ENCODE measurements around the gene MATR3.
A peak's percentile ranks its signal among the peaks of the same experiment; 100 is the strongest.
"Not testable (repeated sequence)": the region's sequence is repeated elsewhere in the genome, so short reads cannot be mapped to it uniquely, and the experiment has no call there.

The MATR3 gene

DNA sequence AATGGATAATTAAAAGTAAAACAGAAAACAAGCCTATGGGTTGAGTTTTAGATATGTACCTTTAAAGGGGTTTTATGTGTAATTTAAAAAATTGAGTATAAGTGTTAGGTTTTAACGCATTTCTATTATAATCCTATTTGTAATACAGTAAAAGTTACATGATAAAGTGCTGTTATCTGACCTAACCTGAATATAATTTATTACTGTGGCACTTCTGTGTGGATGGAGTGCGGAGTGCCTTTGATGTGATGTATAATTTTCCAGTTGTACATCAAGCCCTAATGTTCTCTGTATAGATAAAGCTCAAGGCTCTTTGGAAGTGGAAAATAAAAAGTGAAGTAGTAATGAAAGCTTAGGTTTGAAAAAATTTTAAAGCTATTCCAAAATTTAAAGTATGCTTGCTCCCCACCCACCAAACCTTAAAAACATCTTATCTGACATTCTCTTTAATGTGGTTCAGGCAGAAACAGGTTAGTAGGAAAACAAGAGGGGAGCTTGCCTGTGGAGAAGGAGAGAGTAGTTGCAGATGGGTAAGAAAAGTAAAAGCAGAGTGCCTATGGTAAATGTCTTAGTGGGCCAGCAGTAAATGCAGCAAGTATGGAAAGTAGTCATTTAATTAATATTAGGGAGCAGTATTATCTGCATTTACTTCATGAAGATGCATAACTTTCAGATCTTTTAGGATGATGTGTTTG lies 4.0 kb downstream of the MATR3 start:
- no peak for DNase-seq

DNA sequence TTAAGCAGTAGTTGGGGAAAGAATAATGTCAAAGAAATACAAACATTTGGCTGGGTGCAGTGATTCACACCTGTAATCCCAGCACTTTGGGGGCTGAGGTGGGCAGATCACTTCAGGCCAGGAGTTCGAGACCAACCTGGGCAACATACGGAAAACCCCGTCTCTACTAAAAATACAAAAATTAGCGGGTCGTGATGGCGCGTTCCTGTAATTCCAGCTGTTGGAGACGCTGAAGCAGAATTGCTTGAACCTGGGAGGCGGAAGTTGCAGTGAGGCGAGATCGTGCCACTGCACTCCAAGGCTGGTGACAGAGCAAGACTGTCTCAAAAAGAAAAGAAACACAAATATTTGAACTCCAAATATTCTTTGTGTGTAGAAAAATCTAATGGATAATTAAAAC lies 4.7 kb downstream of the MATR3 start:
- no peak for DNase-seq

DNA sequence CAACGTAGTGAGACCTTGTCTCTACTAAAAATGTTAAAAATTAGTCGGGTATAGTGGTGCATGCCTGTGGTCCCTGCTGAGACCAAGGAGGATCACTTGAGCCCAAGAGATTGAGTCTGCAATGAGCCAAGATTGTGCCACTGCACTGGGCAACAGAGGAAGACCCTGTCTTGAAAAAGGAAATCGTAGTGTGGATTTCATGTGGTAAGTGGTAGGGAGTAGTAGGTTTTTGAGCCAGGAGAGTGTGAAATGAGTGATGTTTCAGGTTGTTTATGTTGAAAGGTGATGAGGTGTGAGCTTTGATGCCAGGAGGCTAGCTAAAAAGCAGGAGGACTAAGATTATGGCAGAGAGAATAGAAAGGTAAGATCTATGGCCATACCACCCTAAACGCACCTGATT lies 5.9 kb downstream of the MATR3 start:
- no peak for DNase-seq

DNA sequence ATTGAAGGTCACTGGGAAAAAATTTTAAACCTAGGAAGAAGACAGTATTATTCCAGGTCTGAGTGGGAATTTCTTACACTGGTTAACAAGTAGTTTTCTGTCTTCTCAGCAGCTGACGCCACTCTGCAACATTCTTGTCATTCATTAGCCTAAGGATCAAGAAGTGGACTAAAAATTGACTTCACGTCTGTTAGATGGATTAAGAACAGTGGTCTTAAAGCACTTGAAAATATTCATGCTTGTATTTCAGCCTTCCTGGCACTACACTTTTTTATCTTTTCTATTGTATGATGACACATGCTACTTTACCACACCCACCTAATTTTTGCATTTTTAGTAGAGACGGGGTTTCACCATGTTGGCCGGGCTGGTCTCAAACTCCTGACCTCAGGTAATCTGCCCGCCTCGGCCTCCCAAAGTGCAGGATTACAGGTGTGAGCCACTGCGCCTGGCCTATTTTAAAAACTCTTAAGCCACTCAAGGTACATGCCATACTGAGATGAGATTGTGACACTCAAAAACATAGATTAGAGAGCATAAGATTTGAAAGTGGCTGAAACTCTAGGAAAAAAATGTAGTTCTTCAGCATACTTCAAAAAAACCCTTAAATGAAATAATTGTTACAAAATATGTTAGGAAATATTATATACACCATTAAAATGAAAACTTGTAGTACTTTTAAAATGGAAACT lies 8.4 kb downstream of the MATR3 start:
- DNase-seq, result no peak

DNA sequence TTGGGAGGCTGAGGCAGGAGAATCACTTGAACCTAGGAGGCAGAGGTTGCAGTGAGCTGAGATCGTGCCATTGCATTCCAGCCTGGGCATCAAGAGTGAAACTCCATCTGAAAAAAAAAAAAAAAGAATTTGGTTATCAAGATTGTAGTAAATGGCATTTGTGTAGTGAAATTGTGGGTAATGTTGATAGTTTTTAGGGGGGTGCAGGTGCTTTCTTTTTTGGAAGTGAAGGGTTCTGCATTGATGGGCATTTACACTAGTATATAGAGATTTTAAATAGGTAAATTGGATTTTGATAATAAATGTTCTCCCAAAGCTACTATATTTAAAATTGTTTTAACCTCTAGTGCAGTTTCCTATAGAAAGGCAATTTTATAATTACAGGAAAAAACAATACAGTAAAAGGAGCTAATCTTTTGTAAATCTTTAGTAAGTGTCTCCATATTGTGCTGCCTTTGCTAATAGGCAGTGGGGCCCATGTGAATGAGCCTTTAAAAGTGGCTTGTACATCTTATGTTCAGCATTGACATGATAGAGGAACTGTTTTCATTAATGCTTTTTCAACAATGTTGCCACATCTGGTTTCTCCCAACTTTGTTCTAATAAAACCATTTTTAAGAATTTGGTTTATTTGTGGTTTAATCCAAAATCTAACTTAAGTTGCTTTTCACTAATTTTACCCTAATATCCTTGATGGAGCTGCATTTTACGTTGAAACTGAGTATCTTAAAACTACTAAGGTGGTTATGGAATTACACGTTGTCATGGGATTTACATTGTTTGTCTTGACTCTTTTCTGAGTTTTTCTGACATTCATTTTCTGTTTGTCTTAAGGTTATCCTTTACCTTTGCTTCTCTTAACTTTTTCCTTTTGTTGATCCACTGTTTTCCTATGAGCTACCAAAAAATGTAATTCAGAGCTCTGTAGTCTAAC lies 11.1 kb downstream of the MATR3 start:
- DNase-seq, result no peak

DNA sequence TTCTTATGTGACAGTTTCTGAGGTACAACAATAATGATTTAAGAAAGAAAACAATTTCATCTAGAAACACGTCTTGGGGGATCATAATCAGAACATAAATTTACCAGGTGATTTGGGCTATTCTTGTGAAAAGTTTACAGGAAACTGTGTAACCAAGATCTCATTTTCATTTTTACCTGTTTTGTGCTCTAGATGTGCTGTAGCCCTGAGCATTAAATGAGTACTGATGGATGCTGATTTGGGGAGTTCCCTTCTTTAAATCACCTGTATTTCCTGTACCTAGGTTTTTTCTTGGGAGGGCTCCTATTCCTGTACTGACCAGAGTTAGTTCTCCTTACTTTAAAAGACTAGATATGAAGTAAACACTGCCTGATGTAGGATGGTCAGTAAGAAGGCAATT lies 12.7 kb downstream of the MATR3 start:
- no peak for DNase-seq

DNA sequence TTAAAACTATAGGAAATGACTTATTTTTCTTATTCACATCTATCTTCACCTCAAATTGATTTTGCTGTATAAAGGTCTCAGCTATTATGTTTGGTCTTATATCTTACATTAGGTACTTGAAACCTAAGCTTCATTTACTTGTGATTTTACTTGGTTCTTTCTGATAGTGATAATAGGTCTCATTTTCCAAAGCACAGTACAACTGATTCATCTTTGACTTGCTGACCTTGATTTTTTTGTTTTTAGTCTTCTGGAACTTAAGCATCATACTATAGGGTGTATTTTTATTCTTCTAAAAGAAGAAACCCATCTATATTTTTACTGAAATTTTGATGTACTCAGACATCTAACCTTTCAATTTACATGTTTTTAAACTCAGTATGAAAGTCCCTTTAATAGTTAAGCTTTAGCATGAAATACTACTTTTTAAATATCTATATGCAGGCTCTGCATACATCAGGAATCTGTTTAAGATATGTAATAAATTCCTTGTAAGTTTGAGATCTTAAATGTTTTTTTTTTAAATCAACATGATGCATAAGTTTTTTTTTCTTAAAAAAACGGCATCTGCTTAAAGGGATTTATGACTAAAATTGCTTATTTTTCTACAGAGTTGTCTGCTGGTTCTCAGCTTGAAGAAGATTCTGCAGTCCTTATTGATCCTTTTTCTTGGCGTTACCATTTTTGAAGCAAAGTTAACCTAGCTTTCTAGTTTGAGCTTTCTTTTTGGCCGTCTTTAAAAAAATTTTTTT lies 13.3 kb downstream of the MATR3 start:
- DNase-seq, result peak; percentile 20

DNA sequence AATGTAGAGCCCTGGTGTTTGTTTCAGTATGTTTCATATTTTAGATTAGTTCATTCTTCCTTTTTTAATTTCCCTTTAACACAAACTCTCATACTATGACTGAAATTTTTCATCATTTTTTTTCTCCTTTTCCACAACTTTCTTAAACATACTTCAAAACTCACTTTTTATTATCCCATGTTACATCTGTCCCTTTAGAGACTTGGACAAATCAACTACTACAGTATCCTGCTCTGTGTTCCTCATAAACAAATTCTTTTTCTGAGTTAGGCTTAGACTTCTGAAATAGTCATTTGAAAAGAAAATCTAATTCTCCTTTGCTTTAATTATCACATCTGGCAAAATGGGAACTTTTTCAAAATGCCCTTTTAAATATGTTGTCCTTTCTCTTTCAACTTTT lies 15.3 kb downstream of the MATR3 start:
- no peak for DNase-seq

DNA sequence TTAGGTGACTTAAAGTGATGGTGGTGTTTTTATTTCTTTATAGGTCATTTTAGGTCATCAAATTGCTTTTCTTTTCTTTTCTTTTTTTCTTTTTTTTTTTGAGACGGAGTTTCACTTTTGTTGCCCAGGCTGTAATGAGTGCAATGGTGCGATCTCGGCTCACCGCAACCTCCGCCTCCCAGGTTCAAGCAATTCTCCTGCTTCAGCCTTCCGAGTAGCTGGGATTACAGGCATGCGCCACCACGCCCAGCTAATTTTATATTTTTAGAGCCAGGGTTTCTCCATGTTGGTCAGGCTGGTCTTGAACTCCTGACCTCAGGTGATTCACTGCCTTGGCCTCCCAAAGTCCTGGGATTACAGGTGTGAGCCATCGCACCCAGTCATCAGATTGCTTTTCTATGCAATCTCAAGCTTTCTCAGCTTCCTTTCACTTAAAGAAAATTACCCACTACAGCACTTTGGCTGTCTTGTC lies 17.2 kb downstream of the MATR3 start:
- DNase-seq, result not testable (repeated sequence)

DNA sequence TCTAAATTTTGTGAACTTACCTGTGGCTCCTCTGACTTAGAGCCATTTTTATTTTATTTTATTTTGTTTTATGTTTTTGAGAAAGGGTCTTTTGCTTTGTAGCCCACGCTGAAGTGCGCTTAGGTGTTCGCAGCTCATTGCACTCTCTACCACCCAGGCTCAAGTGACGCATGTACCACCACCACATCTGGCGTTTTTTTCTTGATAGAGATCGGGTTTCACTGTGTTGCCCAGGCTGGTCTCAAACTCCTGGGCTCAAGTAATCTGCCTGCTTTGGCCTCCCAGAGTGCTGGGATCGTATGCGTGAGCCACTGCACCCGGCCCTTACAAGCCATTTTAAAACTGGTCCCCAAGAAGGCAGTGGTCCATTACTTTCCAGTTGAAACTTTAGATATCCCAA lies 18.5 kb downstream of the MATR3 start:
- DNase-seq, result no peak

DNA sequence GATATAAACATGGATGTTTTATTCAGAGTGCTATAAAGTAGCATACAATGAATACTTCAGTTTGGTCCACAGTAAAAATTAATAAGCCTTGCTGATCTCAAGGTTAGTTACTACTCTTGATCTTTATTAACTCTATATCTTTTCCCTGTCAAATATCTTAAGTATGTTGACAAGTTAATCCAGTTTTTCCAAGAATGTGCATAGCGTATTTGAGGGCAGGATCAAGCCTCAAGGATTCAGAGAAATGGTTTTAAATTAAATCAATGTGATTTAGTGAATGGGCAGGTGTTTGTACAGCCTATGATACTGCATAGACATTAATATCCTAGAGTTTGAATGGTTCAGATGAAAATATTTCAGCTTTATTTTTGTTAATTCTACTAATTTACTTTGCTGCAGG lies 20.7 kb downstream of the MATR3 start:
- no peak for DNase-seq

DNA sequence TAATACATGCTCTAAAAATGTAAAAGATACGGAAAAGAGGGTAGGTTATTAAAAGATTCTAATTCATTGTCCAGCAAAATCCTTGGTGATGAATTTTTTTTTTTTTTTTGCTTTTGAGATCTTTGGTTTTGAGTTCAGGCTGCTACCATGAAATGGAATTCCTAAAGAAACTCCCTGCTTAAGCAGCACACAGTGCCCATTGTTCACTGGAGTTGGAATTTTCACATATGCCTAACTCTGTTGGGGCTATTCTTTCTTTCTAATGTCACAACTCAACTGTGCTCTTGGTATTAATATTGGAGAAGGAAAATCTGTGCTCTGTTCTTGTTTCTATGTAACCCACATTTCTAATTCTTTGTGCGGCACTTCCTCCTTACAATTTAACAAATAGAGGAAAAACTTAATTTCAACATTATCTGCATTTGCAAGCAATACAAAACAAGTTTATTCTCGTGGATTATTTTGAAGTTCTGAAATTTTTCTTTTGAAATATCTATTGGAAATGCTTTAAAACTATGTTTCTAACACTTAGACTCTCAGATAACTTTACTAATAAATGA lies 21.6 kb downstream of the MATR3 start:
- DNase-seq, result no peak

DNA sequence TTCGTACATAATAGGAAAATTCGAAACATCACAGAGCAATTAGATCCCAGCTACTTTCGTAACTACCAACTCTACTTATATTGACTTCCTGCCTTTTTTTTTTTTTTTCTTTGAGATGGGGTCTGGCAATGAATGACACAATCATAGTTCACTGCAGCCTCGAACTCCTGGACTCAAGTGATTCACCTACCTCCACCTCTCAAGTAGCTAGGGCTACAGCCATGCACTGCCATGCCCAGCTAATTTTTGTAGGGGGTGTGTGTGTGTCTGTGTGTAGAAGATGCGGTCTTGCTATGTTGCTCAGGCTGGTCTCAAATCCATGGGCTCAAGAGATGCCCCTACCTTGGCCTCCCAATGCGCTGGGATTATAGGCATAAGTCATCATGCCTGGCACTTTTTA lies 42.3 kb downstream of the MATR3 start:
- no peak for DNase-seq

DNA sequence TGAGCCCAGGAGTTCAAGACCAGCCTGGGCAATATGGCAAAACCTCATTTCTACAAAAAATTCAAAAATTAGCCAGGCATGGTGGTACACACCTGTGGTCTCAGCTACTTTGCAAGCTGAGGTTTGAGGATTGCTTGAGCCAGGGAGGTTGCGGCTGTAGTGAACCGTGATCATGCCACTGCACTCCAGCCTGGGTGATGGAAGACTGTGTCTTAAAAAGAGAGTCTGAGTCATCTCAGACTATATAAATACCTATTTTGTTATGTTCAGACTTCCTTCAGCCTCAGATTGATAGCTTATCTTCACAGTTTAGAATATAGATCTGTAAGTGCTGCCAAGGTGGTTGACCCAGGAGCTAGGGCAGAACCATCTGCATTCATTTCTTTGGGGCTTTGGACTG lies 46.5 kb downstream of the MATR3 start:
- DNase-seq, result no peak

DNA sequence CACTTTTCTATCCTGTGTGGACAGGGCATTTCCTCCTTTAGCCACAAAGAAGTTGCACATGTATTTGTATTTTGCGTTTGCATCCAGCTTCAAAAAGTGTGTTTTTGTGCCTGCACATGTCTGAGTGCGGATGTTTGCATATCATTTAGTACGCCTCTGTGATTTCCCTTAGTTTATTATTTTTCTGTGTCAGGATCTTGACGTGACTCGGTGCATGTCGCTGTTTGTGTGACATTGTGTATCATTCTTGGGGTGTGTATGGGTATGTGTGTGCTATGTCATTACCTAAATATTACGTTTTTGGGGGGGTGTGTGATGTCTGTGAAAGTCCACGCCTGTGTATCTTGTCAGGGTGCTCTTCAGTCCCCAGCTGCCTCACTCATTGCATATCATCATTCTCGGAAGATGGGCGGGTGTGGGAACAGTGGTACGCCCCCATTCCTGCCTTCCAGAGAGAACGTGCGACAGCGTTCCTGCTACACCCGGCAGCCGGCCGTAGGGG lies 47.7 kb downstream of the MATR3 start:
- no peak for DNase-seq

DNA sequence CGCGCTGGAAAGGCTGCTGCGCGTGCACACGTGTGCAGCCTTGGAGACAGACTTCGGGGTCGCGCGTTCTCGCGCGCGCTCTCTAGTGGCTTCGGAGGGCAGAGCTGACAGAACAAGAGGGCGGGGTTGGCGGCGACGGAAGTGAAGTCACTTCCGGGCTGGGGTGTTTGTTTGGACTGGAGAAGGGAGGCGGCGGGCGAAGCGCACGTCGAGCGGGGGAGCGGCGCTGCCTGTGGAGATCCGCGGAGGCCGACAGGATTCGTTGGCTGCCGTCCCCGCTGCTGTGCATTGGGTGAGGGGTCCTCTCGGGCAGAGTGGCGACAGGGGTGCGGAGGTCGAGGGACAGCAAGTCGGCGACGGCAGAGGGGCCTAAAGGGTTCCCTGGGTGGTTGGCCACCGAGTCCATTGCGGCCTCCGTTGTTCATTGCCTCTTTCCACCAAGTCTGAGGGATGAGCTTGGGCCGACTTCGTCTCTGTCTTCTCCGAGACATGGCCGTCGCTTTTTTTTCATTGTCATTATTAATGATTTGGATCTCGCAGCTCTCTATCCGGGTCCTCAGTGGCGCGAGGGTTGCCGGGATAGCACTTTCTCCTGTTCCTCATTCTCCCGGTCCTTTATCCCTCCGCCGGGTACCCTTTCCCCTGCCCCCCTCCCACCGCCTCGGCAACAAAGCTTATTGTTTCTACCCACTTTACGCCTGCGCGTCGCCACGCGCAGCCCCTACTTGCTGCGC lies 48.3 kb downstream of the MATR3 start, which contains the start of gene PAIP2:
Gene PAIP2, plus strand, starts transcription at position 166 of the 734 bp plus-strand sequence. CDS start 21,931 bp downstream, outside the sequence.
- peak; percentile 98 for DNase-seq

DNA sequence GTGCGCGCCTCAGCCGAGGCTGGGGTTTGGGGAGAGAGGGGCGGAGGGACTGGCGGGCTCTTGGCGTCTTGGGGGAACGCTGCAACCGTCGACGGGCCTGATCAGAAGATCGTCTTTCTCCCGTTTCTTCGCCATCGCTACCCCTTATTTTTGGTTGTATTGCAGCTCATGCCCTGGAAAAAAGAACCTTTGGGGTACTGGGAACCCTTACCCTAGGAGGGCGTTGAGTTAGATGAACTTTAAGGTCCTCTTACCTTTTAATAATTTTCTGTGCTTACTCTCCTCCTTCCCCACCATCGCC lies 48.8 kb downstream of the MATR3 start:
- no peak for DNase-seq

DNA sequence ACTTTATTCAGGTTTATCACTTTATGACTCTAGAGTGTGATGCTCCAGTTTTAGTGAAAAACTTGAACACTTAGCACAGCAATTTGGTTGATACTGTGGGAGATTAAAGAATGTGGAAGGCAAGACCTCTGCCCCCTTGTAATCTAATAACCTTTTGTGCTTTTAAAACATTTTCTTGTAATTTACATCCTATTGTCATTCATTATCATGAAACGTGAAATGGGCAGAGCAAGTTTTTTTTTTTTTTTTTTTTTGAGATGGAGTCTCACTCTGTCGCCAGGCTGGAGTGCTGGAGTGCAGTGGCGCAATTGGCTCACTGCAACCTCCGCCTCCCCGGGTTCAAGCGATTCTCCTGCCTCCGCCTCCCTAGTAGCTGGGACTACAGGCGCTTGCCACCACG lies 49.9 kb downstream of the MATR3 start:
- DNase-seq, result no peak

DNA sequence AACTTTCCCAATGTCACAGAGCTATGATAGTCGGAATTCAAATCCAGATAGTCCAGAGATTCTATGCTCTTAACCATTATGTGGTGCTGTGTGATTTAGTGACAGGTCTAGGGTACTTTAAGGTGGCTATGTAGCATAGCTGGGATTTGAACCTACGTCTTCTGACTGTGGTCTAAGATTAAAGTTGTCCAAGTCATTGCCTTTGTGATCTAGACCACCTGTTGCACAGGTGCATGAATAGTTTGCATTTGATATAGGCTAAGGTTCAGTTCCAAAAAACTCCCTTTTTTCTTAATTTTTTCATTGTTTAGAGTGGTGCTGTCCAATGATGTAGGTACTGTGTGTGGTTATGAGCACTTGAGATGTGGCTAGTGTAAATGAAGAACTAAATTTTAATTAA lies 50.6 kb downstream of the MATR3 start:
- no peak for DNase-seq

DNA sequence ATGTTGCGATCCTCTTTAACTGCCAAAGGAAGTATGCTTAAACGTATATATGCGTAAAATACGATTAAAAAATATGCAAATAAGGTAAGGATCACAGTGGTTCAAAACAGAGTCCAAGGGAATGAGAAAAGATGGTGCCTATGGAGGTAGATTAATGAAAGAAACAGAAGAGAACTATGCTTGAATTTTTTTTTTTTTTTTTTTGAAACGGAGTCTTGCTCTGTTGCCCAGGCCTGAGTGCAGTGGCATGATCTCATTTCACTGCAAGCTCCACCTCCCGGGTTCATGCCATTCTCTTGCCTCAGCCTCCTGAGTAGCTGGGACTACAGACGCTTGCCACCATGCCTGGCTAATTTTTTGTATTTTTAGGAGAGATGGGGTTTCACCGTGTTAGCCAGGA lies 51.9 kb downstream of the MATR3 start:
- DNase-seq, result not testable (repeated sequence)

DNA sequence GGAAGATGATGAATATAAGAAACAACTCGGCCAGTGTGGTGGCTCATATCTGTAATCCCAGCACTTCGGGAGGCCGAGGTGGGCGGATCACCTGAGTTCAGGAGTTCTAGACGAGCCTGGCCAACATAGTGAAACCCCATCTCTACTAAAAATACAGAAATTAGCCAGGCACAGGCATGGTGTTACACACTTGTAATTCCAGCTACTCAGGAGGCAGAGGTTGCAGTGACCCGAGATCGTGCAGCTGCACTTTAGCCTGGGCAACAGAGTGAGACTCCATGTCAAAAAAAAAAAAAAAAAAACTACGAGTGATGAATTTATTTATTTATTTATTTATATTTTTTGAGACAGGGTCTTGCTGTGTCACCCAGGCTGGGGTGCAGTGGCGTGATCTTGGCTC lies 54.3 kb downstream of the MATR3 start:
- not testable (repeated sequence) for DNase-seq

DNA sequence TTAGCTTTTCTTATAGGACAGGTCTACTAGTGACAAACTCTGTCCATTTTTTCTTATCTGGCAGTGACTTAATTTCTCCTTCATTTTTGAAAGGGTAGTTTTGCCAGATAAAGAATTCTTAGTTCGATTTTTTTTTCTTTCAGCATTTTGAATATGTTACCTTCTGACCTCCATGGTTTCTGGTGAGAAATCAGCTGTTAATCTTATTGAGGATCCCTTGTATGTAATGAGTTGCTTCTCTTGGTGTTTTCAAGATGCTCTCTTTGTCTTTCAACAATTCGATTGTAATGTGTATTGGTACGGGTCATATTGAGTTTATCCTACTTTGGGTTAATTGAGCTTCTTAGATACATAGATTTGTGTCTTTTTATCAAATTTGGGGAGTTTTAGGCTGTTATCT lies 60.6 kb downstream of the MATR3 start:
- DNase-seq, result no peak

All from HCEC 1CT (cell line).